ENCODE measurements around the gene EHMT1.

EHMT1 gene

DNA sequence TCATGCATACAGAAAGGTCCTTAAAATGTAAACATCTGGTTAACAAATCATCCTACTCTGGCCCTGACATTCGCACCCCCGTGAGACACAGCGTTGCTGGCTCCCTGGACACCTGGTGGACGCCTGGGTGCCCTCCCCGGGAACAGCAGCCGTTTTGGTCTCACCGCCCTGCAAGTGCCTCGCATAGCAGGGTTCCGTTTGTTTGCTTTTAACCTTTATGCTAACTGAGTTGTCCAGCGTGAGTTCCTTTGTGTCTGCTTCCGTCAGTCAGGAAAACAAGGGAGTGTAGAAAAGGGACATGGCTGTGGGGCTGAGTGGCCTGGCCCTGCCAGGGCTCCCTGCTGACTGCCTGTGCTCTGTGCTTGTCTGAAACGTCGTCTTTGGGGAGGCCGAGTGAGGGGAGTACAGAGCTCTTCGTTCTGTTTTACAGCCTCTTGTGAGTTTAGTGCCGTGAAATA, 166.9 kb downstream of the EHMT1 start:
- in situ Hi-C loops (cut with HindIII; ENCODE audit: low pct_ligation_motif_present, low sequenced_read_pairs): no loop called here
- Histone ChIP-seq H3K36me3 (replicated peaks) (peaks cover 13% of the 10 kb centered on the region), H3K27me3 (replicated peaks) (no peaks in the 10 kb centered on the region), H3K27ac (peak overlapping the region; percentile 36), H3K4me3 (ENCODE audit: low read depth, low read length) (no peak overlapping the region)
- peak; percentile 11 for TF ChIP-seq CTCF (IDR thresholded peaks at IDR 0.05; ENCODE audit: low read depth, low read length, missing control alignments)
- DNase-seq: peak; percentile 31

GRCh38 chr9:137786511-137786920, 167.7 kb downstream of the EHMT1 start:
- H3K36me3 ChIP-seq (replicated peaks): peaks cover 14% of the 10 kb centered on the region
- peak; percentile 66 for DNase-seq
- TF ChIP-seq CTCF (IDR thresholded peaks at IDR 0.05; ENCODE audit: low read depth, low read length, missing control alignments): no peak
- H3K4me3 ChIP-seq (ENCODE audit: low read depth, low read length): no peak overlapping the region
- H3K27ac ChIP-seq: peak overlapping the region; percentile 36
- no peaks in the 10 kb centered on the region for H3K27me3 ChIP-seq (replicated peaks)
- in situ Hi-C loops (cut with HindIII; ENCODE audit: low pct_ligation_motif_present, low sequenced_read_pairs): no loop called here

GRCh38 chr9:137787381-137787780, 168.6 kb downstream of the EHMT1 start:
- no peaks in the 10 kb centered on the region for H3K27me3 ChIP-seq (replicated peaks)

GRCh38 chr9:137787786-137788505, 169.1 kb downstream of the EHMT1 start:
- H3K36me3 ChIP-seq (replicated peaks): peaks cover 19% of the 10 kb centered on the region

More at GRCh38 chr9:137787381-137787780, 168.6 kb downstream of the EHMT1 start:
- in situ Hi-C loops (cut with HindIII; ENCODE audit: low pct_ligation_motif_present, low sequenced_read_pairs): no loop called here
- H3K27ac ChIP-seq: no peak overlapping the region
- DNase-seq: no peak
- TF ChIP-seq CTCF (IDR thresholded peaks at IDR 0.05; ENCODE audit: low read depth, low read length, missing control alignments): no peak
- H3K36me3 ChIP-seq (replicated peaks): peaks cover 17% of the 10 kb centered on the region
- H3K4me3 ChIP-seq (ENCODE audit: low read depth, low read length): no peak overlapping the region

DNA sequence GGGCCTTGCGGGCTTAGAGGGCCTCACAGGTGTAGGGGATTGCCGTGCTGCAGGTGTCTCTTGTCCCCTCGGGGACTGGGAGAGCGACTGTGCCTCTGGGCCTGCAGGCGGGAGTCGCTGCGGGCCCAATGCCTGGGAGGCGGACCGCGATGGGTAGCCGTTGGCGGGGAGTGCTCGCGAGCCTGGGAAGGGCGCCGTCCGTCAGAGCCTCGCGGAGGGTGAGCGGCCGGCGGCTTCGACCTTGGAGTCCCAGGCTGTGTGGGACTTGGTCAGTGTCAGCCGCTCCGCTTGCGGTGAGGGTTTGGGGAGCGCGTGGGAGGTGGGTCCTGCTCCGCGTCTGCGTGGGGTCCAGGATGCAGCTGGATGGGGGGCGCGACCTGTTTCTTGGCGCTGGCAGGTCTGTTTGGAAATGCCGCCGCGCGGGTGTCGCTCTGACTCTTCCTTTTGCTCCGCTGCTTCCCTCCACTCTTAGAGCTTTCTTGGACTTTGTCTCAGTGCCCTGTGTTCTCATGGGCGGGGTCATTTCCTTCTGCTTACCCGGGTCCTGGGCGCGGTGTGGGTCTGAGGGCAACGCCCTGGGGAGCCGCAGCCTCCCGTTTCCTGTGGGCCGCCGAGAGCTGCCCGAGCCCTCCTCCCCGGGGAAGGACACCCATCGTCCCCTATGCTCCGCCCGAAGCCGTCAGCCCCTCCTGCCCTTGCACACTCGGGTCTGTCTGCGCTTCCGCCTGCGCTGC, 169.9 kb downstream of the EHMT1 start:
- DNase-seq: no peak
- in situ Hi-C loops (cut with HindIII; ENCODE audit: low pct_ligation_motif_present, low sequenced_read_pairs): no loop called here
- TF ChIP-seq CTCF (IDR thresholded peaks at IDR 0.05; ENCODE audit: low read depth, low read length, missing control alignments): no peak
- no peaks in the 10 kb centered on the region for H3K27me3 ChIP-seq (replicated peaks)
- peaks cover 22% of the 10 kb centered on the region for H3K36me3 ChIP-seq (replicated peaks)
- no peak overlapping the region for H3K27ac ChIP-seq
- H3K4me3 ChIP-seq (ENCODE audit: low read depth, low read length): no peak overlapping the region

More at GRCh38 chr9:137787786-137788505, 169.1 kb downstream of the EHMT1 start:
- no peaks in the 10 kb centered on the region for H3K27me3 ChIP-seq (replicated peaks)
- H3K4me3 ChIP-seq (ENCODE audit: low read depth, low read length): no peak overlapping the region
- no peak for DNase-seq
- no peak for TF ChIP-seq CTCF (IDR thresholded peaks at IDR 0.05; ENCODE audit: low read depth, low read length, missing control alignments)
- in situ Hi-C loops (cut with HindIII; ENCODE audit: low pct_ligation_motif_present, low sequenced_read_pairs): no loop called here
- no peak overlapping the region for H3K27ac ChIP-seq

Data from brain microvascular endothelial cell (primary cell).